ENCODE measurements around the gene SNTG2. TPM values are rescaled to one million over a fixed set of nuclear protein-coding genes. Genes with fewer than 3 reads are reported as not detected.

Gene SNTG2
- total RNA-seq, 1 donor, result under 0.01 TPM

GRCh38 chr2:1052771-1053191 lies 102.1 kb downstream of the SNTG2 start:
- no peak overlapping the region for H3K4me3 ChIP-seq (ENCODE audit: low read depth, low read length)
- no peak for TF ChIP-seq CTCF (IDR thresholded peaks at IDR 0.05; ENCODE audit: insufficient read depth, low read depth, low read length)
- DNase-seq (ENCODE audit: low read depth), result peak; percentile 82

DNA sequence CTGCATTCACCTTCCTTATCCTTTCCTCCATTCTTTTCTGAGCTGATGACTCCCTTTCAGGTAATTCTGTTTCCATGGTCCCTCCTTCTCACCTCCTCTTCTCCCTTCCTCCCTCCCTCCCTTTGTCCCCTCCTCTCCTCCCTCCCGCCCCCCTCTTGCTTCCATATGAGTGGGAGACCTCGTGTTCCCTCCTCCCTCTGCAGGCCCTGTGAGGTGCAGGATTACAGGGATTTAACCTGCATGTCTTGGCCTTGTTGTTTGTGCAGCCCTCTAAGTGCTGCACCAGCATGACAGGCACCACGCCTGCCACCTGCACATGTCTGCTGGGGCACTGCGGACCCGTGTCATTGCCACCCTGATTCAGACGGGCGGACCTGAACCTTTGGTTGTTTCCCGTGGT lies 103.1 kb downstream of the SNTG2 start:
- no peak overlapping the region for H3K4me3 ChIP-seq (ENCODE audit: low read depth, low read length)
- no peak for DNase-seq (ENCODE audit: low read depth)
- no peak for TF ChIP-seq CTCF (IDR thresholded peaks at IDR 0.05; ENCODE audit: insufficient read depth, low read depth, low read length)

- TF ChIP-seq CTCF (IDR thresholded peaks at IDR 0.05; ENCODE audit: insufficient read depth, low read depth, low read length), result no peak
- no peak overlapping the region for H3K4me3 ChIP-seq (ENCODE audit: low read depth, low read length)
- no peak for DNase-seq (ENCODE audit: low read depth)
These were observed 103.8 kb downstream of the SNTG2 start for GRCh38 chr2:1054399-1054798.

GRCh38 chr2:1055014-1055595 lies 104.5 kb downstream of the SNTG2 start:
- no peak for TF ChIP-seq CTCF (IDR thresholded peaks at IDR 0.05; ENCODE audit: insufficient read depth, low read depth, low read length)
- peak; percentile 53 for DNase-seq (ENCODE audit: low read depth)
- no peak overlapping the region for H3K4me3 ChIP-seq (ENCODE audit: low read depth, low read length)

DNA sequence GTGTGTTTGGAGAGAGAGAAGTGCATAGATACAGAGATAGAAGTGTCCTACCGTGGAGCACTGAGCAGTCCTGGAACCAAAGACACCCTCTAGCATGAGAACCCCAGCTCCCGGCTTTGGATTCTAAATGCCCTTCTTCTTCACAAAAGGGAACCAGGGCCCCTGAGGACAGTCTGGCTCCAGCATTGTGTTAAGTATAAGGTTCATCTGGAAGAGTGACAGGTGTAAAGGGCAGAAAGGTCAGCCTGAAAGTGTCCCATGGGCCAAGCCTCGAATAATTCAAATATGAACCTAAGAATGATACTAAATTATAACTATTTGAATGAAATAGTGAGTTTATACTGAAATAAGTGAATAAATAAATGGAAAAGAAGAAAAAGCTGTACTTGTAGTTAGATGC lies 109.7 kb downstream of the SNTG2 start:
- no peak overlapping the region for H3K4me3 ChIP-seq (ENCODE audit: low read depth, low read length)
- no peak for DNase-seq (ENCODE audit: low read depth)
- no peak for TF ChIP-seq CTCF (IDR thresholded peaks at IDR 0.05; ENCODE audit: insufficient read depth, low read depth, low read length)

DNA sequence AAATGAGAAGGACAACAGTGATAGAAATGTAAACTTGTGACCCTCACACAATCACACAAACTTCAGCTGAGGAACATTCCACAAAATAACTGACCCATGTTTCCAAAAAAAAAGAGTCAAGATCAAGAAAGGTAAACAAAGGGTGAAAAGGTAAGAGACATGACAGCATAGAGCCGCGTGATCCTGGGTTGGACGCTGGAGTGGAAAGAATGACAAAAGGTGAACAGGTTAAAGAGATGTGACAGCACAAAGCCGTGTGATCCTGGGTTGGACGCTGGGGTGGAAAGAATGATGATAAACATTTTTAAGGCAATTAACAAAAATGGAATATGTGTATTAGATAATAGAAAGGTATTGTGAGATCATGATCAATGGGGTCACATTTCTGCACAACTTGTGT lies 110.3 kb downstream of the SNTG2 start:
- TF ChIP-seq CTCF (IDR thresholded peaks at IDR 0.05; ENCODE audit: insufficient read depth, low read depth, low read length), result no peak
- no peak for DNase-seq (ENCODE audit: low read depth)
- no peak overlapping the region for H3K4me3 ChIP-seq (ENCODE audit: low read depth, low read length)

DNA sequence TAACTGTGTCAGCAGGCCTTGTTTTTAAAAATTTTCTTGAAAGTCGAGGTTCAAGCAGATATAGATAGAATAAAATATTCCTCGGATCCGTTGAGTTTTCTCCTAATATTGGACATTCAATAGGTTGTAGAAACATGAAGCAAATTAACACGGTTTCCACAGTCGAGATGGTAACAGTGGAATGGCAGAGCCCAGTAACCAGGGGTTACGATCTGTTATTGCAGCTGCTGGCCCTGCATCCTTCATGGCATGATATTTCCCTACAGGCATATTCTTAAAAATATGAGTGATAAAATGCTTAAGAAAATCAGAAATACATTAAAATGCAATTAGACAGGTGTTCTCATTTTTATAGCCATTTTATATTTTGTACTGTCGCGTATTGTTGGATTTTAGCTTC lies 117.6 kb downstream of the SNTG2 start:
- DNase-seq (ENCODE audit: low read depth), result no peak
- TF ChIP-seq CTCF (IDR thresholded peaks at IDR 0.05; ENCODE audit: insufficient read depth, low read depth, low read length), result no peak
- H3K4me3 ChIP-seq (ENCODE audit: low read depth, low read length), result no peak overlapping the region
